GM12875 (cell line): ENCODE measurements around the gene TUBB3.
"Not testable (repeated sequence)": the region's sequence is repeated elsewhere in the genome, so short reads cannot be mapped to it uniquely, and the experiment has no call there.

ENCODE experiments used
- H3K4me3 ChIP-seq: one replicate; pipeline ENCODE4 v1.5.1; 2011; ENCODE audit warnings: low read depth, low read length, control low read depth
- TF ChIP-seq, protein P1 (sequence below): IDR thresholded peaks from 2 replicates; pipeline ENCODE4 v1.5.1; 2011; ENCODE audit warnings: low read depth, mild to moderate bottlenecking, control low read depth, inconsistent platforms, low read length, moderate library complexity, borderline replicate concordance; ENCODE audit not compliant: insufficient read depth

The TUBB3 gene

DNA sequence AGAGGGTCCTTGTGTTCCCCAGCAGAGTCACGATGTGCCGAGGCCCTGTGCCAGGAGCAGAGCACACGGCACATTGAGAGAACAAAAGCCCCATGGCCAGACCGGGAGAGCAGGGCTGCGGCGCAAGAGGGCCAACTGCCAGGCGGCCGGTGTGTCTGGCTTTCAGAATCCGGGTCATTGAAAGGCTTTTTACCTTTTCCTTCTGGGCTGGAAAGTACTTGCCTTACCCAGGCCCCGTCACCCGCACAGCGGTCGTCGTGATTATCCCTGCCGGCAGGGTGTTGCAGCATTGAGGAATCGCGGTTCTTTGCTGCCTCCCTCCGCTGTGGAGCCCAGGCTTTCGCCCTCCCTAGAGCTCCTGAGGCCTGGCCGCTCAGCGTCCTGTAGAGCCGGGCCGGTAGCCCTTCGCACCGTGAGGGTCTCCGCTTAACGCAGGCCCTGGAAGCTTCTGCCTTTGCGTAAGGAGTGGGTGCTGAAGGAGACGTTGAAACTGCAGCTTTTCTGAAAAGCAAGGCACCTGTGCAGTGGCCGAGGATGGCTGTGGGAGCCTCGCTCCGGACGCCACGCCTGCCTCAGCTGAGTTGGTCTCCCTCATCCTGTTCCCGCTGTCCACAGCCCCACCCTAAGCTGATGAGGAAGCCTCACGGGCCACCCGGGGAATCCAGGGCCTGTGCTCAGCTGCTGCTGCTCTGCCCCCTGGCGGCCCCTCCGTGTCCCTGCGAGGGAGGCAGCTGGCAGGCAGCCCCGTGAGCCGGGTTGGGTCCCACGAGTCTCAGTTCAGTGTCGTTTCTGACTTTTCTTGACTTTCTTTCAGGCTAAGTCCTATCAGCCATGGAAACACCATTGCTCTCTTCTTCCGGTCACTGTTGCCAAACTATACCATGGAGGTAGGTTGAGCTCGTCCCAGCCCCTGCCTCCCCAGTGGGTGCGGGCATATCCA is 13.1 kb upstream of the TUBB3 start:
- TF ChIP-seq, protein P1, sequence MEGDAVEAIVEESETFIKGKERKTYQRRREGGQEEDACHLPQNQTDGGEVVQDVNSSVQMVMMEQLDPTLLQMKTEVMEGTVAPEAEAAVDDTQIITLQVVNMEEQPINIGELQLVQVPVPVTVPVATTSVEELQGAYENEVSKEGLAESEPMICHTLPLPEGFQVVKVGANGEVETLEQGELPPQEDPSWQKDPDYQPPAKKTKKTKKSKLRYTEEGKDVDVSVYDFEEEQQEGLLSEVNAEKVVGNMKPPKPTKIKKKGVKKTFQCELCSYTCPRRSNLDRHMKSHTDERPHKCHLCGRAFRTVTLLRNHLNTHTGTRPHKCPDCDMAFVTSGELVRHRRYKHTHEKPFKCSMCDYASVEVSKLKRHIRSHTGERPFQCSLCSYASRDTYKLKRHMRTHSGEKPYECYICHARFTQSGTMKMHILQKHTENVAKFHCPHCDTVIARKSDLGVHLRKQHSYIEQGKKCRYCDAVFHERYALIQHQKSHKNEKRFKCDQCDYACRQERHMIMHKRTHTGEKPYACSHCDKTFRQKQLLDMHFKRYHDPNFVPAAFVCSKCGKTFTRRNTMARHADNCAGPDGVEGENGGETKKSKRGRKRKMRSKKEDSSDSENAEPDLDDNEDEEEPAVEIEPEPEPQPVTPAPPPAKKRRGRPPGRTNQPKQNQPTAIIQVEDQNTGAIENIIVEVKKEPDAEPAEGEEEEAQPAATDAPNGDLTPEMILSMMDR = peak; percentile 95
- H3K4me3 ChIP-seq = no peak overlapping the region

DNA sequence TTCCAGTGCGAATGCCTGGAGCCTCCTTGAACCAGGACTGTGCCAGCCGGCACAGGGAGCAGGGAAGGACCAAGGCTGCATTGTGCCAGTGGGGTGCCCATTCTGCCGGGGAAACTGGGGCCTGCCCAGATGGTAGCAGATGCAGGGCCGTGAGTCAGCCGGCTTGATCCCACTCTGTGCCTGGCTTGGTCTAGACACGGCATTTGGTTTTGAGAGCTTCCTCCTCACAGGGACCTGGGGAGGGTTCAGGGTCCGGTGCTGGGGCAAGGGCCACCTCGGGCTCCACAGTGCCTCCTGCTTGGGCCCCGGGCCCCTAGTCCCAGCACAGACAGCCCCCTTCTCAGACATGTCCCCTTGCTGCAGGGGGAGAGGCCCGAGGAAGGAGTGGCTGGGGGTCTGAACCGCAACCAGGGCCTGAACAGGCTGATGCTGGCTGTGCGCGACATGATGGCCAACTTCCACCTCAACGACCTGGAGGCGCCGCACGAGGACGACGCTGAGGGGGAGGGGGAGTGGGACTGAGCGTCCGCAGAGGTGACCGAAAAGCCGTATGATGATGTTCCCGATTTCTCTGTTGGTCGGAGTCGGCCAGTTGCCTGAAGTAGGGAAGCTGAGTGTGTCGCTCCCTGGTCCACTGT is 12.3 kb upstream of the TUBB3 start:
- TF ChIP-seq, protein P1 = no peak
- H3K4me3 ChIP-seq = no peak overlapping the region

DNA sequence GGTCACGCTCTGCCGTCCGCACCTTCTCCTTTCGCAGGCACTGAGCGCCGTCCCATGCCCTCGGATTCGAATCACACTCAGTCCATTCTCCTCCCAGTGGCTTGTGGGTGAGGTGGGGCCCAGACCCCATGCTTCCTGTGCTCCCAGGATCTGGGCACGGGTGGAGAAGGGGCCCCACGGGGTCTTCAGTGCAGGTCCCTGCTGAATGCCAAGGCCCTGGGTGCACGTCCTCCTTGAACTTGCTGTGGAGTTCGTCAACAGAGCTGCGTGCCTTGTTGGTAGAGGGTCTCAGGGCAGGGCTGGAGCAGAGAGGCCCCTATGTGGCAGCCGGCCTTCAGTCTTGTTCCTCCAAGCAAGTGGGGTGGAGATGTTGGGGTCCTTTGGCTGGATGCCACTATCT is 11.8 kb upstream of the TUBB3 start:
- TF ChIP-seq, protein P1 = no peak
- H3K4me3 ChIP-seq = no peak overlapping the region

DNA sequence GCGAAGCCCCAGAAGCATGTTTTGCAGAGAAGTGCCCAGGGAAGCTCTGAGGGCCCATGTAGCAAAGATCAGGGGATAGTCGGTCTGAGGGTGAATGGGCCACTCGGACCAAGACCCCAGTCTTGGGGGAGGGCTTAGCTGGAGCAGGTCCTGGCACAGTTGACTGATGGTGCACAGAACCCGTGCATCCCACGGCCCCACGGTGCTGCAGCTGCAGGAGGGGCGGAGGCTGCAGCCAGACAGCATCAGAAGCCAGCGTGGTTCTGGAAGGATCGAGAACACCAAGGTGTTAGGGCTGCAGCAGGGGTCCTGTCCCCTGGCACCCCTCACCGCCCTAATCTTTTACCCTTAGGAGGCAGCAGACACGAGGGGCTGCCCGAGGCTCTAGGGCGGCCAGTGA is 11.0 kb upstream of the TUBB3 start:
- TF ChIP-seq, protein P1 = no peak
- no peak overlapping the region for H3K4me3 ChIP-seq

DNA sequence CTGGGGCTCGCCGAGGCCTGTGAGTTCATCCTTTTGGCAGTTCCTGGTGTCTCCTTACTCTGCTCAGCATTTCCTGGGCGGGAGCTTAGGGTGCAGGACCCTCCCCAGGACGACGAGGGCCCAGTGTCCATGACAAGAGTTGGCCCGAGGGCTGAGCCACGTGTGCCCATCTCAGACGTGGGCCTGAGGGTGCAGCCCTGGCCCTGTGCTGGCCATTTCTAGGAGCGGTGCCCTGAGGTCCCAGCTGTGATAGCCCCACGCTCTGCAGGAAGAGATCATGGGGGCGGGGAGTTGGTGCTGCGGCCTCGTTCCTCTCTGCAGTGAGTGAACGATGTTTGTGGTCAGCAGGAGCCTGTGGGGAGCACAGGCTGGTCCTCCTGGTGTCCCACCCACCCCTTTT is 10.5 kb upstream of the TUBB3 start:
- H3K4me3 ChIP-seq = no peak overlapping the region

DNA sequence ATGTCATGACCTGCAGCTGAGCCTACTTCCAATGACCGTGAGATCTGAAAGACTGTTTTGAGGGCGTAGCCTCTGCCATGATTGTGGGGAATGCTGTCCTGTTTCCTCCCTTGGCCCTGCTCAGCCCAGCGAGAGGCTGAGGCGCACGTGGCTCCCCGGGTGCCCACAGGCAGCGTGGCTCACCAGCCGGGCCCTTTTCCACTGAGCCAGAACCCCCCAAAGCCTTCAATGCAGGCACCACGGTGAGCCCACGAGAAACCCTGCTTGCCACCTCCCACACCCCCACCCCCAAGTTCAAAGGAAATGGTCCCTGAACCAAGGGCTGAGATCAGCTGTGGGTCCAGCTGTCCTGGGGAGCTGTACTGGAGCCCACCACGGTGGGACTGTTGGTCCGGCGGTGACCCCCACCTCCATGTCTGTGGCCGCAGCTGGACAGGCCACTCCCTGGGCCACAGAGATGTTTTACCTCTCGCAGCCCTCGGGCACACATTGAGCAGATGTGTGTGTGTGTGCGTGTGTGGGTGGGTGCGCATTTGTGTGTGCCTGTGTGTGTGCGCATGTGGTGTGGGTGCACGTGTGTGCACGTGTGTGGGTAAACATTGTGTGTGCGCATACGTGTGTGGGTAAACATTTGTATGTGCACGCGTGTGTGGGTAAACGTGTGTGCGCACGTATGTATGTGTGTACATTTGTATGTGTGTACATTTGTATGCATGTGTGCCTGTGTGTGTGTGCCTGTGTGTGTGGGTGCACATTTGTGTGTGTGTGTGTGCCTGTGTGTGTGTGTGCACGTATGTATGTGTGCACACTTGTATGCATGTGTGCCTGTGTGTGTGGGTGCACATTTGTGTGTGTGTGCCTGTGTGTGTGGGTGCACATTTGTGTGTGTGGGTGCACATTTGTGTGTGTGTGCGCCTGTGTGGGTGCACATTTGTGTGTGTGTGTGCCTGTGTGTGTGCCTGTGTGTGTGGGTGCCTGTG is 9.4 kb upstream of the TUBB3 start:
- TF ChIP-seq, protein P1 = no peak
- H3K4me3 ChIP-seq = no peak overlapping the region

More for the DNA sequence above, 10.5 kb upstream of the TUBB3 start:
- TF ChIP-seq, protein P1 = no peak

DNA sequence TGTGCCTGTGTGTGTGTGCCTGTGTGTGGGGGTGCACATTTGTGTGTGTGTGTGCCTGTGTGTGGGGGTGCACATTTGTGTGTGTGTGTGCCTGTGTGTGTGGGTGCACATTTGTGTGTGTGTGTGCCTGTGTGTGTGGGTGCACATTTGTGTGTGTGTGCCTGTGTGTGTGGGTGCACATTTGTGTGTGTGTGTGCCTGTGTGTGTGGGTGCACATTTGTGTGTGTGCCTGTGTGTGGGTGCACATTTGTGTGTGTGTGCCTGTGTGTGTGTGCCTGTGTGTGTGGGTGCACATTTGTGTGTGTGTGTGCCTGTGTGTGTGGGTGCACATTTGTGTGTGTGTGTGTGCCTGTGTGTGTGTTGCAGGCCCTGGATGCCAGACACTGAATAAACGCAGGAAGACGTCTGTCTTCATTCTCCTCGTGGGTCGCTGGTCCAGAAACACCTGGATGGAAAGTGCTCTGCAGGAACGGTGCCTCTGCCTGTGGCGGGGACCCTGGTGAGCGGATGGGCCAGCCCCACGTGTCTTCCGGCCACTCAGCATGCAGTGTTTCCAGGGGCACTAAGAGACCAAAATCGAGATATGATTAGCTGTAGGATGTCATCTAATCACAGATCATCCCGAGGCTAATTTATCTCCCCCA is 8.4 kb upstream of the TUBB3 start:
- not testable (repeated sequence) for H3K4me3 ChIP-seq
